T-helper 9 cell (primary cell): ENCODE results near the gene ENPP1.
"Not testable (repeated sequence)": the region's sequence is repeated elsewhere in the genome, so short reads cannot be mapped to it uniquely, and the experiment has no call there.

Source experiments
- DNase-seq: peaks from one replicate; pipeline ENCODE4 v3.0.0-alpha.2; 2020

The ENPP1 gene

DNA sequence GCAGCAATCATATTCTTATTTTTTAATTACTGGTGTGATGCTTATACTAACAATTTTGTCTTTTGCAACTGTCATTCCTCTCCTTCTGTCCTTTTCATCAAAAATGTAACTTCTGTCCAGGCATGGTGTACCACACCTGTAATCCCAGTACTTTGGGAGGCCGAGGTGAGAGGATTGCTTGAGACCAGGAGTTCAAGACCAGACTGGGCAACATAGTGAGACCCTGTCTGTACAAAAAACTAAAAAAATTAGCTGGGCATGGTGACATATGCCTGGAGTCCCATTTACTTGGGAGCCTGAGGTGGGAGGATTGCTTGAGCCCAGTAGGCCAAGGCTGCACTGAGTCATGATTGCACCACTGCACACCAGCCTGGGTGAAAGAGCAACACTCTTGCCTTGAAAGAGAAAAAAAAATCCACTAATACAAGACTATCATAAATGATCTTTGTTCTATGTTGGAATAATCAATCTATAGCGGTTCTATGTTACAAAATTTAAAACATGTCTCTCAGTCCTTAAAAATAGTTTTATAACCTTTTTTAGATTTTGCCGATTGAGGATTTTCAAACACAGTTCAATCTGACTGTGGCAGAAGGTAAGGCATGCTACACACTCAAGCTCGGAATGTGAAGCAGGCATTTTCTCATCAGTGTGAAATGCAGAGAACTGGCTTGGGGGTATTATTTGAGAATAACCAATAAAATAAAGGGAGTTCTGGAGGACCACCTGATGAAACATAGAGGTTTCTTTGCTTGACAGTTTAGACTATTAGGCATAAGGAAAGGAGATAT, 70.4 kb downstream of the ENPP1 start:
- no peak for DNase-seq

GRCh38 chr6:131883016-131883415, 75.2 kb downstream of the ENPP1 start:
- no peak for DNase-seq

DNA sequence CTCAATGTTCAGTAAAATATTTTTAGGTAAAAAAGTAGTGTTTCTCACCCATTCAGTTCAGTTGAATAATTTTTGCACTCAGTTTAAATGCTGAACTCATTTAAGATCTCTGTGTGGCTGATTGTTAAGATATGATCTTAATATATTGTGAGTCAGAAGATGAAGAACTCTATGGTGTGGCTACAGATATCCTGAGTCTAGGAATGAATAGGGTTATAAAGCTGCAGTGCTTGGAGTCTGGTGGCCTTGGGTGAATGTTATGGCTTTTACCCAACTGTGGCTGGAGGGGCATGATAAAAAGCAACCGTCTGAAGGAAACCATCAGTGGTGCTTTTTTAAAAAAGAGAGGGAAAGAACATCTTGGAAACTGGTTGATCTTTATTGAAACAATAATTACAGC, 77.4 kb downstream of the ENPP1 start:
- DNase-seq, result no peak

GRCh38 chr6:131886517-131886916, 78.7 kb downstream of the ENPP1 start:
- DNase-seq, result no peak

GRCh38 chr6:131890091-131890490, 82.3 kb downstream of the ENPP1 start:
- DNase-seq, result no peak

DNA sequence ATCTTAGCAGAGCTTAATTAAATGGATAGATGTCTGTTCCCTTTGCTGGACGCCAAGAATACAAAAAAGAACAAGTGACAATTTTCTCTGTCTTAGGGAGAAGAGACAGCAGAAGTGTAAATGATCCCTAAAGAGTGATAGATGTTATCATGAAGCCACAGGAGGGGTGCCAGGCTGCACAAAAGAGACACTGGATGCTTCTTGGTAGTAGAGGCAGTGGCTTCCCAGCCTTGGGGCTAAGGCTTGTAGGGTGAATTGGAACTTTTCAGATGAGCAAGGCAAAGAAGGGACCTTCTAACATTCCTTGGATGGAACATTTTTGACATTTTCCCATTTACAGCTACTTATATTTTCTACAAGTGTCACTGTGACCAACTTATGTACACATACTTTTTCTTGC, 85.4 kb downstream of the ENPP1 start:
- no peak for DNase-seq

GRCh38 chr6:131894493-131895424, 86.9 kb downstream of the ENPP1 start:
- no peak for DNase-seq

- no peak for DNase-seq
These were observed 89.2 kb downstream of the ENPP1 start for GRCh38 chr6:131897050-131897435.

DNA sequence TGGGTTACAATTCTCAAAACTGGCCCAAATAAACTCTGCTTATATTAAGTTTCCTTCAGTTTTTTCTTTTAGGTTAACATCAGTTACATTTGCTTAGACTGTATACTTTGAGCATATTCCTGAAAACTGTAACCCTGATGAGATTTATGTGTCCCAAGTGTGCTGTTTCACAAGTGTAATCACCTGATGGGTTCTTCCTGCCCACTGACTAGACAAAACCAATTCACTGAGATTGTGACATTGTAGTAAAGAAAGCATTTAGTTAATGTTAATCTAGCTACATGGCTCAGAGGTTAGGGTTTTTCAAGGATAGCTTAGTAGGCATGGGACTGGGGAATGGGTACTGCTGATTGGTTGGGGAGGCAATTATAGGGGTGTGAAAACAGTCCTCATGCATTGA, 89.8 kb downstream of the ENPP1 start:
- no peak for DNase-seq

DNA sequence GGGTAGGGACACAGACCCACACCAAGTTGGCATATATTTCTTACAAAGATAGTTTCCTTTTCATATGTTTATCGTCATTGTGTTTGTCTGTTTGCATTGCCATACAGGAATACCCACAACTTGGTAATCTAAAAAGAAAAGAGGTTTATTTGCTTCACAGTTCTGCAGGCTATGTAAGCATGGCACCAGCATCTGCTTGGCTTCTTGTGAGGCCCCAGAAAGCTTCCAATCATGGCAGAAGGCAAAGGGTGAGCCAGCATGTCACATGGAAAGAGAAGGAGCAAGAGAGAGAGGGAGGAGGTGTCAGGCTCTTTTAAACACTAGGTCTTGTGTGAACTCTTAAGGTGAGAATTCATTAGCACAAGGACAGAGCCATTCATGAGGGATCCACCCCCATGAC, 90.9 kb downstream of the ENPP1 start:
- DNase-seq, result no peak

- no peak for DNase-seq
These were observed 92.4 kb downstream of the ENPP1 start for GRCh38 chr6:131900231-131900630.

GRCh38 chr6:131901326-131901873, 93.6 kb downstream of the ENPP1 start:
- DNase-seq, result not testable (repeated sequence)

DNA sequence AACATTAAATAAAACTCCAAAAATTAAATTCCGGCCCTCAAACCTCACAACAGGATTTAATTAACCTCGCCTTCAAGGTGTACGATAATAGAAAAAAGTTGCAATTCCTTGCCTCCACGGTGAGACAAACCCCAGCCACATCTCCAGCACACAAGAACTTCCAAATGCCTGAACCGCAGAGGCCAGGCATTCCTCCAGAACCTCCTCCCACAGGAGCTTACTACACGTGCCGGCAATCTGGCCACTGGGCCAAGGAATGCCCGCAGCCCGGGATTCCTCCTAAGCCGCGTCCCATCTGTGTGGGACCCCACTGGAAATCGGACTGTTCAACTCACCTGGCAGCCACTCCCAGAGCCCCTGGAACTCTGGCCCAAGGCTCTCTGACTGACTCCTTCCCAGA, 95.9 kb downstream of the ENPP1 start:
- not testable (repeated sequence) for DNase-seq

DNA sequence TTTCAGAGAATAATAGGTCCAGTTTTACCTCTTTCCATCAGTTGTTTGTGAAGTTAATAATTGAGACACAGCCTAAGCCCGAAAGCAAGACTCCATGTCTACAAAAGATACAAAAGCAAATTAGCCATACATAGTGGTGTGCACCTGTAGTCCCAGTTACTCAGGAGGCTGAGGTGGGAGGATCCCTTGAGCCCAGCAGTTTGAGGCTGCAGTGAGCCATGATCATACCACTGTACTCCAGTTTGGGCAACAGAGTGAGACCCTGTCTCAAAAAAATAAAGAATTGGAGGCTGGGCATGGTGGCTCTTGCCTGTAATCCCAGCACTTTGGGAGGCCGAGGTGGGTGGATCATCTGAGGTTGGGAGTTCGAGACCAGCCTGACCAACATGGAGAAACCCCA, 101.0 kb downstream of the ENPP1 start:
- DNase-seq, result not testable (repeated sequence)

GRCh38 chr6:131909408-131910218, 101.8 kb downstream of the ENPP1 start:
- peak; percentile 67 for DNase-seq

DNA sequence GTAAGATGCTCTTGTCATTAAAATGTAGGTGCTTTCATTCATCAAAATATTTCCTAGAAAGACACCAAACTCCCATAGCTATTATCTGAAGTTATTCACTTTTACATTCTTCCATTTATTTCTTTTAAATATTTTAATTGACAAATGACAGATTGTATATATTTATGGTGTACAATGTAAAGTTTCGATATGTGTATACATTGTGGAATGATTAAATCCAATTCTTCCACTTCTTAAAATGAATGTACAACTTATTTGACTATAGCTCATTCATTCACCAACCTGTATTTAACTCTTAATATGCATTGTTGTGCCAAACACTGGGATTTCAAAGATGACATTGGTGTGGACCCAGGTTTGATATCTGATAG, 102.4 kb downstream of the ENPP1 start:
- no peak for DNase-seq

GRCh38 chr6:131910956-131911355, 103.1 kb downstream of the ENPP1 start:
- DNase-seq, result no peak

DNA sequence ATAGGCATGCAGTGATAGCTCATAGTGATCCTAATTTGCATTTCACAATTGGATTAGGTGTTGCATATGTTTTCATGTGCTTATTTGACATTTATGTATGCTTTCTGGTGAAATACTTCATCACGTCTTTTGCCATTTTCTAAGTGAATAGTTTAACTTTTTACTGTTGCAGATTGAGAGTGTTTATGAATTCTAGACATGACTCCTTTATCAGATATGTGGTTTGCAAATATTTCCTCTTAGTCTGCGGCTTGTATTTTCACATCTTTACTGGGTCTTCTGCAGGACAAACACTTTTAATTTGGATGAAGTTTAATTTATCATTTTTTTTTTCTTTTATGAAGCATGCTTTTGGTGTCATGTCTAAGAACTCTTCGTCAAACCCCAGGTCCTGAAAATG, 104.1 kb downstream of the ENPP1 start:
- DNase-seq, result no peak

- DNase-seq, result no peak
These were observed 106.4 kb downstream of the ENPP1 start for GRCh38 chr6:131914234-131914633.

- peak; percentile 23 for DNase-seq
These were observed 107.3 kb downstream of the ENPP1 start for GRCh38 chr6:131914967-131915751.

DNA sequence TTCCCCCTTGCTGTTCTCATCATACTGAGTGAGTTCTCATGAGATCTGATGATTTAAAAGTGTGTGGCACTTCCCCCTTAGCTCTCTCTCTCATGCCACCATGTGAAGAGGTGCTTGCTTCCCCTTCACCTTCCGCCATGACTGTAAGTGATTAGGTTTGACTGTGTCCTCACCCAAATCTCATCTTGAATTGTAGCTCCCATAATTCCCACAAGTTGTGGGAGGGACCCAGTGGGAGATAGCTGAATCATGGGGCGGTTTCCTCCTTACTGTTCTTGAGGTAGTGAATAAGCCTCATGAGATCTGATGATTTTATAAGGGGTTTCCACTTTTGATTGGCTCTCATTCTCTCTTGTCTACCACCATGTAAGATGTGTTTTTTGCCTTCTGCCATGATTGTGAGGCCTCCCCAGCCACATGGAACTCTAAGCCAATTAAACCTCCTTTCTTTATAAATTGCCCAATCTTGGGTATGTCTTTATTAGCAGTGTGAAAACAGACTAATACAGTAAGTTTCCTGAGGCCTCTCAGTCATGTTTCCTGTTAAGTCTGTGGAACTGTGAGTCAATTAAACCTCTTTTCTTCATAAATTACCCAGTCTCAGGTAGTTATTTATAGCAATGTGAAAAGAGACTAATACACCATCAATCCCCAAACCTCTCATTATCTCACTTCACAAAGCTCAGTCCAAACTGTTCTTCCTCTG, 108.4 kb downstream of the ENPP1 start:
- DNase-seq, result not testable (repeated sequence)
